HG02678 (cell line): ENCODE measurements around the gene PLXNB2.

Experiments
- ATAC-seq: cut with Tn5 transposase; IDR thresholded peaks from one replicate; pipeline ENCODE4 v1.9.1; 2021; ENCODE audit warnings: mild to moderate bottlenecking, moderate library complexity; ENCODE audit not compliant: unreplicated experiment

Gene PLXNB2

DNA sequence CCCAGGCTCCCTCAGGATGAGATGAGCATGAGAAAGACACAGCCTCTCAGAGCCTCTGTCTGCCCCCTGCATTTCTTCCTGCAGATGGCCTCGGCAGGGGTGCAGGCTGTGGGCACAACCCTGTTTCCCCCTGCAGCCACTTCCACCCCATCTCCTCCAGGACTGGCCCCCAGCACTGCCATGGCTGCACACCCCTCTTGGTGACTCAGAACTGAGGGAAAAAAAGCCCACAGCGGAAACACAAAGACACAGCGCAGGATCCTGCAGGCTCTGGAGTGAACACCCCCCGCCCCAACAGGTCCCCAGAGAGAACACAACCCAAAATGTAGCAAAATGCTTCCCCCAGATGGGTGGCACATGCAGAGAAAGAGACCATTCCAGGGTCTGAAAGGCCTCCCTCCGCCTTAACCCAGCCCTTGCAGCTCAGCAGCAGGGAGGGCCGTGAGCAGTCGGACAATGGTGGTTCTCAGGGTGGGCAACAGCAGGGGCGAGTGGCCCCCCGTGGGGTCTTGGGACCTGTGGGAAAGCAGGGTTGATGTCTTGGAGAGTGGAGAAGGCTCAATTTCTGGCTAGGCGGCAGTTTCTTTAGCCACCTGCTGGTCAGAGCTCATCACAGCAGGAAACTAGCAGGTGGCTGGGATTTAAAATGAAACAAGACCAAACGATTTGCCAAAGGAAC lies 70.6 kb downstream of the PLXNB2 start:
- ATAC-seq = no peak

DNA sequence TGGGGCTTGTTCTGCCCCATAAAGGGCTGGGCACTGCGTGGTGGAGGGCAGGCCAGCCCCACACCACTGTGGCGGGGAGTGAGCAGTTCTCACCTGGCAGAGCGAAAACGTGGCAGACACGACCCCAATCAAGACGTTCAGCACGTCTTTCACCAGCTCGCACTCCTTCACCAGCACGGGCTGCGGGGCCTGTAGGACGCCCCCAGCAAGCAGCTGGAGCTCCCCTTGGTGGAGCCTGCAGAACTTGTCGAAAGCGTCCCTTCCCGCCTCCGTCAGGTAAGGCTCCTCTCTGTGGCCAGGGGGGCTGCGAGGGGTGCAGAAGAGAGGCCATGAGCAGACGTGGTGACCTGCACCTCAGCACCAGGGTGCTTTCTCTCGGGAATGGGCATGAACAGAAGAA lies 74.2 kb downstream of the PLXNB2 start:
- ATAC-seq = no peak

DNA sequence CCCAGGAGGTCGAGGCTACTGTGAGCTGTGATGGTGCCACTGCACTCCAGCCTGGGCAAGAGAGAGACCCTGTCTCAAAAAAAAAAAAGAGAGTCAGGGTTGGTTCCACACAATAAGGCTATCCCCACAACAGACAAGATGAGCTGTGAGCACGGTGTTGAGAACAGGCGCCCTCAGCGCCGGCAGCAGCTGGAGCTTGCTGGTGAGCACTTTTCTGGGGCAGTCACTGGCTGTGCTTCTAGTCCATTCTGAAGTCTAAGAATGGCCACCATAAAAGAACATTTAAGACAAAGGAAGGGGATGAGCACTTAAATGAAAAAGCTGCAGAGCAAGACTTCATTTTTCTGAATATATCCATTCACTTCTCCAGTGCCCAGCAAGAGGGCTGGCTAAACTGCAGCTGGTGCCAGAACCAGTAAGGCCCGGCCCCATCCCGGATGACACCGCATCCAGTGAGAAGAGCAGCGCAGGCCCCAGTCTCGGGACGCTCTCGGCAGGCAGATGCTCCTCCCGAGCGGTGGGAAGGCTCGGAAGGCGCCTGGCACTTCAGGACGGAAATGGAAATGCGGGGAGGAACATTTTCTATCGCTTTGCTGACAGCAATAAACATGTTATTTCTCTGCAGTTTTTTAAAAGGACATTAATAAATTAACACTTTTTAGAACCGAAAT lies 74.8 kb downstream of the PLXNB2 start:
- ATAC-seq = no peak

DNA sequence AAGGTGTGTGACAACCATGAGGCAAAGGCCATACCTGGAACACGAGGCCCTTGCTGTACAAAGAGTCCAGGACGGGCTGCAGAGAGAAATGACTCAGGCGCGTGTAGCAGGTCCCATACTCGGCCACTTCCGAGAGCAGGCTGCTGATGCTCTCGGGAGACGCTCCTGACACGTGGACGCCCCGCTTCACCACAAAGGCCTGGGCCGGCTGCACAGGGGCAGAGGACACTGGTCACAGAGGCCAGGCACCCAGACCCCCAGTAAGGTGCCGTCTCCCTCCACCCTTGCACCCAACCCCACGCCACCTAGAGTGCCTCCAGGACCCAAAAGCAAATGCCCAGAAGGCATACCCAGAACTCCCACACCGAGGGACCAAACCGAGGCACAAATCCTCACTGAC lies 78.1 kb downstream of the PLXNB2 start:
- no peak for ATAC-seq

DNA sequence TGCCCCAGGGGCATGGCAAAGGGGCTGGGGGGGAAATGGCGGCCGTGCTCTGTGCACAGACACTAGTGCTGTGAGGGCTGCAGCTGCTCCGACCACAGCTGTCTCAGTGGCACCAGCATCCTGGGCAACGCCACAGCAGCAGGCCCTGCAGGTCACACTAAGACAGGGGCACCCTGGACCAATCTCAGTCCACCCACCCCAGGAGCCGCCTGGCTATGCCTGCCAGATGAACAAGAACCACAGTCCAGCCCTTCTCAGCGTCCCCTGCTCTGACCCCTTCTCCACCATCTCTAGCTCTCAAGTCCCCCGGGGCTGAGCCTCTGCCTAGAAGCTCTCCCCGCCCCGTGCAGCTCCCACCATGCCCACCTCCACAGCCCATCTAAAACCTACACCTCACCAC lies 79.1 kb downstream of the PLXNB2 start:
- ATAC-seq = no peak

DNA sequence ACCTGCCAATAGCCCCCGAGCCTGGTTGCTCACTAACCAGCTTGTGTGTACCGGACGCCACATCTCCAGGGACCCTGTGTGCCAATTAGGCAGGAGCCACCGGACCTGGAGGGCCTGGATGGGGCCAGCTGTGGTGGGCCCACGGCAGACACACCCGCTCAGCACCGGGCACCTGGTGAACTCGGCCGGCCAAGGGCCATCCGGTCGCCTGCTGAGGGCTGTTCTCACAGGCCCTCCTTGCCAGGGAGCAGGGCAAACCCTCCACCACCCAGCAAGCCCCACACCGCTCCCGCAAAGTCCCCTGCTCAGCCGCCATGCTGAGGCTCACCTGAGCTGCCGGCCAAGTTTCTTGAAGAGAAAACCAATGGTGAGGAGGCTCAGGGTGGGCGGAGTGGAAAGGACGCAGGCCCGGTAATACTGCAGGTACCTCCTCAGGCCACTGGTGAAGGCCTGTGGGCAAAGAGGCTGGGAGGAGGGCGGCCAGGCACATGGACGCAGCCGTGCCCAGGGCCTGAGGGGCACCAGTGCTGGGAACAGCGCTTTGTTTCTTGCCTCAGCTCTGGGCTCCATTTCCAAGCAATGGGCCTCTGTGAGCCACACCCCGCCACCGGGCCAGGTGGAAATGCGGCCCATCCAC lies 79.7 kb downstream of the PLXNB2 start:
- no peak for ATAC-seq

DNA sequence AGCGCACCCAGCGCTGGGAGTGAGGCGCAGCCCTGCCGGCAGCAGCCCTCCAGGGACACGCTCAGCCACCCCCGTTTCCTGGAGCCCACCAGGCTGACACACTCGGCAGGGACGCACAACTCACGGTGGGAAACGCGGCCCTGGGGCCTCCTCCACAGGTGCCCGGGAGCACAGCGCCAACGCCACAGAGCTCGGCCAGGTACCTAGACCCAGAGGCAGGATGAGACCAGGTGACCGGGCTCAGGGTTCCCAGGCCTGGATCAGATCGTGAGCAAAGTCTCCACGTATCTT lies 80.6 kb downstream of the PLXNB2 start:
- no peak for ATAC-seq

DNA sequence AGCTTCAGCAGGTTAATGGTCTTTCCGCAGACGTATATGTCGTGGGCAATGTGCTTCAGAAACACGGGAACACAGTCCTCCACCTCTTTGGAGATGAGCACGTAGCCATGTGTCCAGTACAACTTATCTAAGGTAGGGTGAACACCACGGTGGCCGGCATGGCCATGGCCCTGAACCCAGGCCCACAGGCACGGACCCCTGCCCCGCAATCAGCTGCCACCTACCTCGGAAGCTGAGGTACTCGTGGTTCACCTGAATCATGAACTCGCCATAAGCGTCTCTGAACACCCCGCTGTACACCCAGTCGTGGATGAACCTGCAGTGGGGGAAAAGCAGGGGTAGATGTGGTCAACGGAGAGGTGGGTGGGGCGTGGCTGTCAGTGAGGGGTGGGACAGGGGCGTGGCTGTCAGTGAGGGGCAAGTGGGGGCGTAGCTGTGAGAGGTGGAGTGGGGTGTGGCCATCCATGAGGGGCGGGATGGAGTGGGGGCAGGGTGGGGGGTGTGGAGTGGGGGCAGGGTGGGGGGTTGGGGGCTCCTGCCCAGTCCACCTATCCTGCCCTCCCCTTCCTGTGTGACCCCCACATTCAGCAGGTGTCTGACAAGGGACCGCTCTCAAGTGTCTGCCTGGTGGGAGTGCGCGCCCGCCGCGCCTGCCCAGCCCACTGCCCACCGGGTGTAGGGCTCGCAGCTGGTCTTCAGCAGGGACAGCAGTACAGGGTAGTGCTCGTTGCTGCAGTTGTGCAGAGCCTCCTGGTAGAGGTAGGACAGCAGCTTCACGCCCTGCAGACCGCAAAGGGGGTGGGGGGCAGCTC lies 81.2 kb downstream of the PLXNB2 start:
- ATAC-seq = no peak

DNA sequence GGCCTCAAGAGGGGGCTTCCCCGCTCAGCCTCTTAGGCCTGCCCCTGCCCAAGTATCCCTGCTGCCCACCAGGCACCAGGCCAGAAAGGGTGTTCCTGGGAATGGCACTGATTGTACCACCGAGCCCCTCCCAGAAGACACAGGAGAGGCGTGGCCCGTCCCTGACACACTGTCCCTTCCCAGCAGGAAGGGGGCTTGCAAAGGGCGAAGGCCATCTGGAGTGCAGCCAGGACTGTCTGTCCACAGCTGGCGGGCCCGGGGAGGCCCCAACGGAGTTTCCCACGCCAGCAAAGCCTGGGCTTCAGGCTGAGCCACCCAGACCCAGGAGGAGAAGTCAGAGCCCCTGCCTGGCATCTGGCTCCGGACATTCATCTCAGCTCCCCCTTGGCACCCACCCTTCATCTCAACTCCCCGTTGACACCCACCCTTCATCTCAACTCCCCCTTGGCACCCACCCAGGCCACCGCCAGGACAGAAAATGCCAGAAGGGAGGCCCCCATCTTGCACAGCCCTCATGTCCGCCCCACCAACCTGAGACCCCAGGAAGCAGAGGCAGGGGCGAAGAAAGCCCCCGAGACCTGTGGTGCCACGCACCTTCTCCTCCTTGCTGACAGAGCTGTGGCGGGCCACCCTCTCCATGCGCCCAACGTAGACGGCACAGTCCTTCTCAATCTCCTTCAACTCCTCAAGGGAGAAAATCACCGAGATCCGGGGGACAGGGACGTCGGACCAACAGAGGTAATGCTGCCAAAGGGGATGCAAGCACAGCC lies 82.1 kb downstream of the PLXNB2 start:
- ATAC-seq = no peak
